Measurements from ENCODE around the gene TNFAIP8L3. TPM values are rescaled to one million over a fixed set of nuclear protein-coding genes. Genes with fewer than 3 reads are reported as not detected.
"Not testable (repeated sequence)": the region's sequence is repeated elsewhere in the genome, so short reads cannot be mapped to it uniquely, and the experiment has no call there.

Gene TNFAIP8L3
- total and polyA plus RNA-seq, 2 donors = 9.7 to 31.2 TPM

DNA sequence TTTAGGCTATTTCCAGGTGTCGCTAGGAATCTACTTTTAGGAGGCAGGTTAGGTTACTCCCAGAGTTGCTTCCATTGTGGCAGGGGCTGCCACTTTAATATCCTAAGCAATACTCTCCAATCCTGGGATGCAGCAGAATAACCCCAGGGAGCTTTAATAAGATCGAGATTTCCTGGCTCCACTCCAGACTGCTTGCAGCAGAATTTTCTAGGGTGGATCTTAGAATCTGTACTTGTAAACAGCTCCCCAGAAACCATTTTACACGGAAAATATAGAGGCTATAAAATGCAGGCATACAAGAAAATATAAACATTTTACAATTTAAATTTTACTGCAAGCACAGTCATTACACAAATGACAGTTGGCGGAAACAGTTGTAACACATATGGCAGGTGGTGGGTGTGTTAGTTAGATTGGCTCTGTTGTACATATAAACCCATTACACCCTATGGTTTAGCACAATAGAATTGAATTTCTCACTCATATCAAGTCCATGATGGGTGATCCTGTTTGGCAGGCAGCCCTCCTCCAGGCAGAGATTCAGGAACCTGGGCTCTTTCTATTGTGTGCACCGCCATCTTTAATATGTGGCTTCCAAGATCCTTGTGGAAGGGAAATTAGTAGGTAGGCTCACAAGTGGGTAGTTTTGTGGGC is 35.0 kb upstream of the TNFAIP8L3 start:
- WGBS = 60% methylated on average over 5 of the region's 5 CpGs
- Histone ChIP-seq H3K36me3 (ENCODE audit: insufficient read depth) (no peaks in the 10 kb centered on the region), H3K27ac (ENCODE audit: low read depth) (no peak overlapping the region), H3K4me3 (ENCODE audit: low read depth, low read length) (no peak overlapping the region), H3K4me1 (ENCODE audit: insufficient read depth) (no peaks in the 10 kb centered on the region)
- no peak for DNase-seq (ENCODE audit: extremely low spot score)

DNA sequence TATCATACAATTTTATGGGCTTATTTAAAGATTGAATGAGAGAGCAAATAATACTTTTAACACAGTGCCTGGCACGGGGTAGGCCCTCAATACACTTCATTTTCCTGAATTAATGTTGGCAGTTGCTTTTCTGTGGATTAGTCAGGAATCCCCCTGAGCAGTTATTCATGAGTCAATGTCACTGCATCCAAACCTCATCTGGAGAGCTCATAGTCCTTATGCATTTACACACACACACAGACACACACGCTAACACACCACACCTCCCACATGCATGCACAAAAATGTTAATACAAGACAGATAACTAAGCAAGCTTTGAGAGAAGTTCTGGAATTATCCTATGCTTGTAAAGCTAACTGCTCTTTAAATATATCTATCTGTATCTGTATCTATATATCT is 34.0 kb upstream of the TNFAIP8L3 start:
- DNase-seq (ENCODE audit: extremely low spot score) = no peak
- H3K36me3 ChIP-seq (ENCODE audit: insufficient read depth) = no peaks in the 10 kb centered on the region
- 94% methylated on average over 2 of the region's 2 CpGs for WGBS

GRCh38 chr15:51126842-51127241 is 32.1 kb upstream of the TNFAIP8L3 start:
- Histone ChIP-seq H3K36me3 (ENCODE audit: insufficient read depth) (no peaks in the 10 kb centered on the region), H3K27ac (ENCODE audit: low read depth) (no peak overlapping the region), H3K4me3 (ENCODE audit: low read depth, low read length) (no peak overlapping the region), H3K4me1 (ENCODE audit: insufficient read depth) (no peaks in the 10 kb centered on the region)
- DNase-seq (ENCODE audit: extremely low spot score) = no peak
- 79% methylated on average over 3 of the region's 3 CpGs for WGBS

More for the DNA sequence above, 34.0 kb upstream of the TNFAIP8L3 start:
- Histone ChIP-seq H3K4me3 (ENCODE audit: low read depth, low read length) (no peak overlapping the region), H3K4me1 (ENCODE audit: insufficient read depth) (no peaks in the 10 kb centered on the region), H3K27ac (ENCODE audit: low read depth) (no peak overlapping the region)

- DNase-seq (ENCODE audit: extremely low spot score); H3K27ac ChIP-seq (ENCODE audit: low read depth); H3K4me1 ChIP-seq (ENCODE audit: insufficient read depth); H3K4me3 ChIP-seq (ENCODE audit: low read depth, low read length); H3K36me3 ChIP-seq (ENCODE audit: insufficient read depth): not testable (repeated sequence)
Observed at GRCh38 chr15:51123002-51123401, 28.3 kb upstream of the TNFAIP8L3 start.

- no peak overlapping the region for H3K4me3 ChIP-seq (ENCODE audit: low read depth, low read length)
- no peaks in the 10 kb centered on the region for H3K4me1 ChIP-seq (ENCODE audit: insufficient read depth)
- no peak for DNase-seq (ENCODE audit: extremely low spot score)
- no peaks in the 10 kb centered on the region for H3K36me3 ChIP-seq (ENCODE audit: insufficient read depth)
- no peak overlapping the region for H3K27ac ChIP-seq (ENCODE audit: low read depth)
- 99% methylated on average over 1 of the region's 1 CpG for WGBS
Observed at GRCh38 chr15:51121631-51122225, 27.0 kb upstream of the TNFAIP8L3 start.

DNA sequence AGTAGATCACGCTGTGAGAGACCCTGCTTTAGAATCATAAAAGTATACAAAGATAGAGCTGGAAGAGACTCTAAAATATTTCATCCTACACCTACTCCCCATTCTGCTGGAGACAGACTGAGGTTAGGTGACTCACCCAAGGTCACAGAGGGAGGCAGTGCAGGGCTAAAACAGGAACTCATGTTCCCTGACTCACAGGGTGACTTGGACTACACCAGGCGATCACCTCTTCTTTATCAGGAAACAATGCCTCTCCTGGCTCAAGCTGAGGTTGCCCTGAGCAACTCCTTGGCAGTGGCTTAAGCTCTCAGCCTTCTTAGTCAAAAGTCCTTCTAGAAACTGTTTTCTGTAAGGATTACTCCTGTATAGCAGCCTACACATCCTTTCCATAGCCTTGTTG is 26.4 kb upstream of the TNFAIP8L3 start:
- DNase-seq (ENCODE audit: extremely low spot score) = no peak
- no peak overlapping the region for H3K4me3 ChIP-seq (ENCODE audit: low read depth, low read length)
- 57% methylated on average over 2 of the region's 2 CpGs for WGBS
- no peaks in the 10 kb centered on the region for H3K36me3 ChIP-seq (ENCODE audit: insufficient read depth)
- H3K27ac ChIP-seq (ENCODE audit: low read depth) = no peak overlapping the region
- H3K4me1 ChIP-seq (ENCODE audit: insufficient read depth) = no peaks in the 10 kb centered on the region

GRCh38 chr15:51119120-51119519 is 24.4 kb upstream of the TNFAIP8L3 start:
- Histone ChIP-seq H3K27ac (ENCODE audit: low read depth) (no peak overlapping the region), H3K4me1 (ENCODE audit: insufficient read depth) (no peaks in the 10 kb centered on the region)
- 61% methylated on average over 3 of the region's 3 CpGs for whole genome bisulfite sequencing

GRCh38 chr15:51117270-51117669 is 22.6 kb upstream of the TNFAIP8L3 start:
- H3K4me3 ChIP-seq (ENCODE audit: low read depth, low read length) = no peak overlapping the region
- no peaks in the 10 kb centered on the region for H3K36me3 ChIP-seq (ENCODE audit: insufficient read depth)
- no peaks in the 10 kb centered on the region for H3K4me1 ChIP-seq (ENCODE audit: insufficient read depth)
- H3K27ac ChIP-seq (ENCODE audit: low read depth) = no peak overlapping the region
- 87% methylated on average over 1 of the region's 1 CpG for WGBS
- no peak for DNase-seq (ENCODE audit: extremely low spot score)

More at GRCh38 chr15:51119120-51119519, 24.4 kb upstream of the TNFAIP8L3 start:
- Histone ChIP-seq H3K36me3 (ENCODE audit: insufficient read depth) (no peaks in the 10 kb centered on the region), H3K4me3 (ENCODE audit: low read depth, low read length) (no peak overlapping the region)
- no peak for DNase-seq (ENCODE audit: extremely low spot score)

DNA sequence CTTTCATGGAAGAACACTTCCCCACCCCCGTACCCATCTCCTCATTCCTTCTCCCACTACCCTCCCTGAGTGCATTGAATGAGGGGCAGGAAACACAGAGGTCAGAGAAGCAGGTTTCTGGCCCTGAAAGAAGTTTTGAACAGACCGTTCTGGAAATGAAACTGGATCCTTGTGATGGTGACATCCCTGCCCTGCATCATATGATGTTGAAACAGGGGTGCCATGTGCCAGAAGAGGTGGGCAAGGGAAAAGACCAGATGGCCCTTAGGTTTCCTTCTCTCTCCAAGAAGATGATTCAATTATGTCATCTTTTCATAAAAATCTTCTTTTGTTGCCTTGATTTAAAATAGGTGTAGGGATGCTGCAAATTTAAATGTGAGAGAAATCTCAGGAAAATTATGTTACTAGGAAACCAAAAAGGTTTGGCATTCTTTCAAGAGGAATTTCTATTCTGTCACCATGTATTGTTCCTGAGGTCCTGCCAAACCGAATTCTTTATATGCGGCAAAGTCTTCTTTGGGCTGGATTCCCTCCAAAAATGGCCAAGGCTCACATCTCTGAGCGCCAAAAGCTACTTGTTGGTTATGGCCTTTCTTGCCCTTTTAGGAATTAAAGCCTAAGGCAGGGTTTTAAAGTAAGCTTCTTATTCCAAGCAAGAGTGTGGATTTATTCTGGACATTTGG is 19.9 kb upstream of the TNFAIP8L3 start:
- no peak for DNase-seq (ENCODE audit: extremely low spot score)
- no peak overlapping the region for H3K4me3 ChIP-seq (ENCODE audit: low read depth, low read length)
- no peak overlapping the region for H3K27ac ChIP-seq (ENCODE audit: low read depth)
- H3K4me1 ChIP-seq (ENCODE audit: insufficient read depth) = no peaks in the 10 kb centered on the region
- WGBS = 57% methylated on average over 5 of the region's 5 CpGs
- H3K36me3 ChIP-seq (ENCODE audit: insufficient read depth) = no peaks in the 10 kb centered on the region

DNA sequence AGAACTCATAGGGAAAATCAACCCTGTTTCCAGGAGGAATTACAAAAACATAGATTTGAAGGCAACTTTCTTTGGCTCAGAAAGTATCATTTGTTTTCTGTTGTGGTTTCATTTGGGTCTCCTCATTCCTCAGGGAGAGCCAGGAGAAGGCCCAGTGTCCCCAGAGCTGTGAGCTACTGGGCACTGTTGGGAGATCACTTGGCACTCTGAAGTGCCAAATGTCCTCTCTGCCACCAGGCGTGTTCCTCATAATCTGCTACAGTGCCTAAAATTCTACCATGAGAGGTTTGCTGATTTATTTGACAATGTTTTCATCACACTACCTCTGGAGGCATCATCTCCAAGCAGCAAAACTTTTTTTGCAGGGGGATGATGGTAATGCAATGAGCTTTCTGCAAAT is 17.4 kb upstream of the TNFAIP8L3 start:
- WGBS = 90% methylated on average over 1 of the region's 1 CpG
- H3K27ac ChIP-seq (ENCODE audit: low read depth) = no peak overlapping the region
- no peak for DNase-seq (ENCODE audit: extremely low spot score)
- no peak overlapping the region for H3K4me3 ChIP-seq (ENCODE audit: low read depth, low read length)
- H3K4me1 ChIP-seq (ENCODE audit: insufficient read depth) = no peaks in the 10 kb centered on the region
- no peaks in the 10 kb centered on the region for H3K36me3 ChIP-seq (ENCODE audit: insufficient read depth)

DNA sequence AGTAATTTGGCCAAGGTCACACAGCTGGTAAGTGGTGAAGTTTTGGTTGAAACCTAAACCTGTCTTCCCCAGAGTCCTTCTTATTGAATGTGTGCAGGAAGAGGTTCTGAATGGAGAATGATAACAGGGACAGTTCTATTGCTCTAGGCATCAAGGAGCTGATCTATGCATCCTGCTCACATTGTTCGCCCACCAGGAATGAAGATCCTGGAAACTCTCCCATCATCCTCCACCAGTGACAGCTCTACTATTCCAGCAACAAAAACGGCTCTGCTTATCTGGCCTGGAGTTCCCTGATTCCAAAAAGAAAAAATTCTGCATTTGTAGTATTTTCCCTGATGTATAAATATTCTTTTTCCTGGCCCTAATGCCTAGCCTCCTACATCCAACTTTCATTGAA is 16.4 kb upstream of the TNFAIP8L3 start:
- H3K36me3 ChIP-seq (ENCODE audit: insufficient read depth) = no peaks in the 10 kb centered on the region
- H3K4me1 ChIP-seq (ENCODE audit: insufficient read depth) = no peaks in the 10 kb centered on the region
- WGBS = 54% methylated on average over 2 of the region's 2 CpGs
- no peak overlapping the region for H3K27ac ChIP-seq (ENCODE audit: low read depth)
- DNase-seq (ENCODE audit: extremely low spot score) = no peak
- H3K4me3 ChIP-seq (ENCODE audit: low read depth, low read length) = no peak overlapping the region

GRCh38 chr15:51110171-51110570 is 15.5 kb upstream of the TNFAIP8L3 start:
- Histone ChIP-seq H3K36me3 (ENCODE audit: insufficient read depth) (no peaks in the 10 kb centered on the region), H3K27ac (ENCODE audit: low read depth) (no peak overlapping the region), H3K4me3 (ENCODE audit: low read depth, low read length) (no peak overlapping the region), H3K4me1 (ENCODE audit: insufficient read depth) (no peaks in the 10 kb centered on the region)
- no peak for DNase-seq (ENCODE audit: extremely low spot score)
- WGBS = 95% methylated on average over 3 of the region's 3 CpGs

DNA sequence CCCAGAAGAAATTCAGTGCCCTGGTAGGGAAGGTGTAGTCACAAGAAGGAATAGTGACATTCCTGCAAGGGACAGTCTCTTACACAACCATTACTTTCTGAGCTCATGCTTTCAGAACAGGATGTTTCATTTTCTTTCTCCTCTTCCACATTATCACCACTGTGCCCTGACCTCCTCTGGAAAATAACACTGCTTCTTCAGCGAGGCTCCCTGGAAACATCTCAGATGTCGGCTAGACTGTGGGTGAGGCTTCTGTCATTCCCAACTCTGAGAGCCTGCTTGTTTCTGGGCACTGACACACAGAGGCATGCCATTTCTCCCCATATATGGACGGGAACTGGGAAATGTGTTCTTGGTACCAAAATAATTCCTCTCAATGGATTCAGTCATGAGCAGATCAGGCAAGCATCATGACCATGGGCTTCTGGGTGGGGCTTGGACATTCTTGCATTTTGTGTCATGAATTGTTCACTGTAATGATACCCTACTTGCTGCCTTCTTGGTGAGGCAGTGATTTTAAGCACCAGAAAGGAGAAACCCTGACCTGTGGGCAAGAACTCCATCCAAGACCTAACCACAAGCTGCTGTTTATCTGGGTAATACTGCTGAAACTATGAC is 14.3 kb upstream of the TNFAIP8L3 start:
- no peaks in the 10 kb centered on the region for H3K4me1 ChIP-seq (ENCODE audit: insufficient read depth)
- DNase-seq (ENCODE audit: extremely low spot score) = no peak
- 22% methylated on average over 3 of the region's 3 CpGs for WGBS

GRCh38 chr15:51107612-51108011 is 12.9 kb upstream of the TNFAIP8L3 start:
- H3K4me1 ChIP-seq (ENCODE audit: insufficient read depth) = no peaks in the 10 kb centered on the region
- DNase-seq (ENCODE audit: extremely low spot score) = no peak
- H3K36me3 ChIP-seq (ENCODE audit: insufficient read depth) = no peaks in the 10 kb centered on the region
- 94% methylated on average over 3 of the region's 3 CpGs for WGBS
- H3K27ac ChIP-seq (ENCODE audit: low read depth) = no peak overlapping the region
- H3K4me3 ChIP-seq (ENCODE audit: low read depth, low read length) = no peak overlapping the region

More for the DNA sequence above, 14.3 kb upstream of the TNFAIP8L3 start:
- H3K4me3 ChIP-seq (ENCODE audit: low read depth, low read length) = no peak overlapping the region
- H3K36me3 ChIP-seq (ENCODE audit: insufficient read depth) = no peaks in the 10 kb centered on the region
- no peak overlapping the region for H3K27ac ChIP-seq (ENCODE audit: low read depth)

Measured in urinary bladder (tissue), 4 donors.